ENCODE results near the gene KIAA1671. TPM values are rescaled to one million over a fixed set of nuclear protein-coding genes. Genes with fewer than 3 reads are reported as not detected.

Gene KIAA1671
- total RNA-seq, 4 donors from 2014 or later, result 16.2 to 35.0 (median 21.7) TPM

GRCh38 chr22:25045159-25045558 lies 92.6 kb downstream of the KIAA1671 start:
- intact Hi-C loops (cut with DNase I; ENCODE audit: low total_unique reads), result loop anchor here (5.0 kb wide), 1 partner anchor 108 kb away; no protein-coding TSS in a partner anchor
- H3K36me3 ChIP-seq, result no peaks in the 10 kb centered on the region
- TF ChIP-seq CTCF (IDR thresholded peaks at IDR 0.05 in 4 of 5, conservative IDR thresholded peaks at IDR 0.05 in 1 of 5), result no peak
- no peak for TF ChIP-seq POLR2A (IDR thresholded peaks at IDR 0.05)
- no peaks in the 10 kb centered on the region for H3K4me1 ChIP-seq
- H3K4me3 ChIP-seq, result no peak overlapping the region
- H3K9me3 ChIP-seq, result no peaks in the 10 kb centered on the region
- ATAC-seq (no peak), DNase-seq (no peak)
- no peaks in the 10 kb centered on the region for H3K27me3 ChIP-seq
- H3K27ac ChIP-seq, result no peak overlapping the region
- in situ Hi-C loops (cut with MboI; ENCODE audit: low sequenced_read_pairs in 4 of 4), result loop anchor here (5.0 to 10.0 kb wide), 3 partner anchors 93 to 270 kb away; partner anchors contain the start of genes KIAA1671 (in 2 of the 4), LHFPL7 (in 1 of the 4) and PIWIL3 (in 1 of the 4)

- Histone ChIP-seq H3K27me3 (no peaks in the 10 kb centered on the region), H3K4me1 (no peaks in the 10 kb centered on the region), H3K36me3 (no peaks in the 10 kb centered on the region), H3K4me3 (no peak overlapping the region), H3K9me3 (no peaks in the 10 kb centered on the region), H3K27ac (no peak overlapping the region)
- ATAC-seq, result no peak
- in situ Hi-C loops (cut with MboI; ENCODE audit: low sequenced_read_pairs in 4 of 4) (loop anchor here (5.0 to 10.0 kb wide), 3 partner anchors 96 to 273 kb away; partner anchors contain the start of genes KIAA1671 (in 2 of the 4), LHFPL7 (in 1 of the 4) and PIWIL3 (in 1 of the 4)), intact Hi-C loops (cut with DNase I; ENCODE audit: low total_unique reads) (loop anchor here (5.0 kb wide), 1 partner anchor 111 kb away; no protein-coding TSS in a partner anchor)
- DNase-seq, result no peak
- TF ChIP-seq CTCF (IDR thresholded peaks at IDR 0.05 in 4 of 5, conservative IDR thresholded peaks at IDR 0.05 in 1 of 5) (no peak), POLR2A (IDR thresholded peaks at IDR 0.05) (no peak)
These were observed 95.6 kb downstream of the KIAA1671 start for GRCh38 chr22:25048071-25048470.

GRCh38 chr22:25048659-25049647 lies 96.4 kb downstream of the KIAA1671 start:
- Histone ChIP-seq H3K27me3 (no peaks in the 10 kb centered on the region), H3K4me3 (no peak overlapping the region), H3K27ac (no peak overlapping the region), H3K36me3 (no peaks in the 10 kb centered on the region), H3K4me1 (no peaks in the 10 kb centered on the region), H3K9me3 (no peaks in the 10 kb centered on the region)
- intact Hi-C loops (cut with DNase I; ENCODE audit: low total_unique reads) (loop anchor here (1.0 to 5.0 kb wide), 2 partner anchors 97 to 112 kb away; partner anchors contain the start of gene KIAA1671), in situ Hi-C loops (cut with MboI; ENCODE audit: low sequenced_read_pairs in 4 of 4) (loop anchor here (5.0 to 10.0 kb wide), 3 partner anchors 97 to 274 kb away; partner anchors contain the start of genes KIAA1671 (in 2 of the 4), LHFPL7 (in 1 of the 4) and PIWIL3 (in 1 of the 4))
- ATAC-seq (peak; percentile 71 to 84), DNase-seq (peak; percentile 27 to 46)
- TF ChIP-seq CTCF (IDR thresholded peaks at IDR 0.05 in 4 of 5, conservative IDR thresholded peaks at IDR 0.05 in 1 of 5) (peak; percentile 81 to 86 (median 84)), POLR2A (IDR thresholded peaks at IDR 0.05) (no peak)

GRCh38 chr22:25049770-25050169 lies 97.3 kb downstream of the KIAA1671 start:
- no peaks in the 10 kb centered on the region for H3K36me3 ChIP-seq
- TF ChIP-seq CTCF (IDR thresholded peaks at IDR 0.05 in 4 of 5, conservative IDR thresholded peaks at IDR 0.05 in 1 of 5) (no peak), POLR2A (IDR thresholded peaks at IDR 0.05) (no peak)
- in situ Hi-C loops (cut with MboI; ENCODE audit: low sequenced_read_pairs in 4 of 4) (loop anchor here (5.0 to 10.0 kb wide), 3 partner anchors 97 to 275 kb away; partner anchors contain the start of genes KIAA1671 (in 2 of the 4), LHFPL7 (in 1 of the 4) and PIWIL3 (in 1 of the 4)), intact Hi-C loops (cut with DNase I; ENCODE audit: low total_unique reads) (loop anchor here (1.0 to 5.0 kb wide), 2 partner anchors 97 to 112 kb away; partner anchors contain the start of gene KIAA1671)
- no peaks in the 10 kb centered on the region for H3K9me3 ChIP-seq
- H3K4me3 ChIP-seq, result no peak overlapping the region
- no peaks in the 10 kb centered on the region for H3K4me1 ChIP-seq
- ATAC-seq, result no peak
- no peaks in the 10 kb centered on the region for H3K27me3 ChIP-seq
- no peak overlapping the region for H3K27ac ChIP-seq
- no peak for DNase-seq
